GM21423 (cell line): Measurements from ENCODE around the gene DEGS2.

Source experiments
- ATAC-seq: cut with Tn5 transposase; IDR thresholded peaks from one replicate; pipeline ENCODE4 v1.9.1; 2021; ENCODE audit warnings: mild to moderate bottlenecking, moderate library complexity; ENCODE audit not compliant: unreplicated experiment

DEGS2 gene

GRCh38 chr14:100098171-100098570 lies 61.3 kb downstream of the DEGS2 start:
- no peak for ATAC-seq

- no peak for ATAC-seq
These were observed 62.8 kb downstream of the DEGS2 start for GRCh38 chr14:100096656-100097055.
